Measurements from ENCODE around the gene WASL.

DNA sequence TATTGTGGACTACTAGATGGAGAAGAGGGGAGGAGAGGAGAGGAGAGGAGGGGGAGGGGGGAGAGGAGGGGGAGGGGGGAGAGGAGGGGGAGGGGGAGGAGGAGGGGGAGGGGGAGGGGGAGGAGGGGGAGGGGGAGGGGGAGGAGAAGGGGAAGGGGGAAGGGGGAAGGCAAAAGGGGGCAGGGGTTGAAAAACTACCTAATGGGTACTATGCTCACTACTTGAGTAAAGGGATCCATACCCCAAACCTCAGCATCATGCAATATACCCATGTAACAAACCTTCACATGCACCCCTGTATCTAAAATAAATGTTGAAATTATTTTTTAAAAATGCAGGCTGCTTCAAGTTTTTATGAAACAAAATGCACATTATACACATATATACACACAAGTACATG lies 108.2 kb downstream of the WASL start:
- no peak for TF ChIP-seq CTCF (conservative IDR thresholded peaks at IDR 0.05; ENCODE audit: low read depth, low read length)
- no peak for TF ChIP-seq EZH2 (IDR thresholded peaks at IDR 0.05; ENCODE audit: borderline replicate concordance, low read depth, low read length, poor library complexity, severe bottlenecking)

Data from A673 (cell line).